Fibroblast of villous mesenchyme (primary cell): ENCODE data around the gene XYLT1. TPM values are rescaled to one million over a fixed set of nuclear protein-coding genes. Genes with fewer than 3 reads are reported as not detected.

ENCODE experiments used
- DNase-seq: peaks from one replicate; pipeline ENCODE4 v3.0.0-alpha.2; 2010; ENCODE audit warnings: low read depth
- H3K4me3 ChIP-seq: 2 replicates; pipeline ENCODE4 v1.5.1; 2011; ENCODE audit warnings: low read depth, mild to moderate bottlenecking, low read length
- total RNA-seq: library from RNA; depleted of rRNA; stranded (reverse); fragments of >200 nt; gene quantifications from 2 replicates; pipeline ENCODE4 v1.2.3, GENCODE V29; 2012
- TF ChIP-seq, protein P1 (sequence below): IDR thresholded peaks from 2 replicates; pipeline ENCODE4 v1.5.1; 2012; ENCODE audit warnings: low read depth, mild to moderate bottlenecking, low read length; ENCODE audit not compliant: insufficient read depth

XYLT1 gene
- total RNA-seq, 1 donor: 2.6 TPM

DNA sequence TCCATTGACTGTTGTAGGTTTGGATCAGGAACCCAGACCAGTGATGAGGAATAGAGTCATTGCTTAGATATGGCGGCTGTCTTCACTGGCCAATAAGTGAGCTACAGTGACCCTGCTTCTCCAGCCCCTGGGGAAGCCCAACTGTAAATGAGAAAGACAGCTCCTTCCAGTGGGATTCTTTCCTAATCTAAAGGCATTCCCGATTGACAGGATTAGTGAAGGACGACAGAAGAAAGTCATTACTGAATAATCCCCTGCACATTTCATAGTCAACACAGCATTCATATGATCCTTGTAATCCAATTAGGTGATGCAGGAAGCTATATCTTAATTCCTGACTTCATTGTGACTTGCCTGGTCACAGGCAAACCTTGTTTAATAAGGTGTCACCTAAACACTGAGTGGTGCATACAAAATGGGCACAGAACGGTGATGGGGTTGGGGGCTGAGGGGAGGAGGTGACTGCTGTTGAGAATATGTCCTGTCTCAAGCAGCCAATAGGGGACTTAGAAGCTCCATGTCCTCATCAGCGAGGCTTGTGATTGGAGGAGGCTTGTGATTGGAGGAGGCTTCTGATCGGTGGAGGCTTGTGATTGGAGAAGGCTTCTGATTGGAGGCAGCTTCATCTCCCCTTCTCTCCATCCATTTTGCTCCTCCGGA, 242.6 kb downstream of the XYLT1 start:
- no peak for DNase-seq
- H3K4me3 ChIP-seq: no peak overlapping the region
- TF ChIP-seq, protein P1, sequence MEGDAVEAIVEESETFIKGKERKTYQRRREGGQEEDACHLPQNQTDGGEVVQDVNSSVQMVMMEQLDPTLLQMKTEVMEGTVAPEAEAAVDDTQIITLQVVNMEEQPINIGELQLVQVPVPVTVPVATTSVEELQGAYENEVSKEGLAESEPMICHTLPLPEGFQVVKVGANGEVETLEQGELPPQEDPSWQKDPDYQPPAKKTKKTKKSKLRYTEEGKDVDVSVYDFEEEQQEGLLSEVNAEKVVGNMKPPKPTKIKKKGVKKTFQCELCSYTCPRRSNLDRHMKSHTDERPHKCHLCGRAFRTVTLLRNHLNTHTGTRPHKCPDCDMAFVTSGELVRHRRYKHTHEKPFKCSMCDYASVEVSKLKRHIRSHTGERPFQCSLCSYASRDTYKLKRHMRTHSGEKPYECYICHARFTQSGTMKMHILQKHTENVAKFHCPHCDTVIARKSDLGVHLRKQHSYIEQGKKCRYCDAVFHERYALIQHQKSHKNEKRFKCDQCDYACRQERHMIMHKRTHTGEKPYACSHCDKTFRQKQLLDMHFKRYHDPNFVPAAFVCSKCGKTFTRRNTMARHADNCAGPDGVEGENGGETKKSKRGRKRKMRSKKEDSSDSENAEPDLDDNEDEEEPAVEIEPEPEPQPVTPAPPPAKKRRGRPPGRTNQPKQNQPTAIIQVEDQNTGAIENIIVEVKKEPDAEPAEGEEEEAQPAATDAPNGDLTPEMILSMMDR: no peak

DNA sequence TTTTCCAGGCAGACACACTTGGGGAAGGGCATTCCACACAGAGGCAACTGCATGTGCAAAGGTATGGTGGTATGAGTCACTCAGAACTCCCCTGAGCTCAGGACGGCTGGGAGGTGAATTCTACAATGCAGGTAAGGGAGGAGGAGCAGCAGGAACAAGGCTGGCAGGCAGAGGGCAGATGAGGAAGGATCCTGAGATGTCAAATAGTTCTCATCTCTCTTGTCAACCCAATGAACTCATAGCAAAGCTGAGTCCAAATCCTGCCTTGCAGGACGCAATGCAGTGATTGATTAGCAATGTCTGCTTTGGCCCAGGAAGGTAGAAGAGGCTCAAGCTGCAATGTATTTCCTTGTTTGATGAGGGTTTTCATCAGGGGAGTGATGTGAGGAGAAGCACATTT, 243.5 kb downstream of the XYLT1 start:
- no peak overlapping the region for H3K4me3 ChIP-seq
- TF ChIP-seq, protein P1: no peak
- no peak for DNase-seq

DNA sequence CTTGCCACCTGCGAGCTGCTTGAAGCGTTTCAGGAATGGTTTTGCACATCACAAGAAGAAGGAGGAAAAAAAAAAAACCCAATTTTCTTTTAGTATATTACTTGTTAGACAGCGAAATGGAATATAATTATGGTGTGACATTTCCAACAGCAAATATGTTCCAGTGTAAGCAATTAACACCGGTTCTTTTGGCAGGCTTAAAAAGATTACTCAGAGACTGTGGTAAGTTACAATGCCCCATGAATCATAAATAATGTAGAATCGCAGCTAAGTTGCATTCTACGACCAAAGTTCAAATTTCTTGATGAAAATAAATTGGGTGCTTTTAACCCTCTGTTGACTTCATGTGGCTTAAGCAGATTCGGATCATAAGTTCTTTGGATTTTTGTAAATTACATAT, 245.2 kb downstream of the XYLT1 start:
- TF ChIP-seq, protein P1: no peak
- H3K4me3 ChIP-seq: no peak overlapping the region
- DNase-seq: no peak

DNA sequence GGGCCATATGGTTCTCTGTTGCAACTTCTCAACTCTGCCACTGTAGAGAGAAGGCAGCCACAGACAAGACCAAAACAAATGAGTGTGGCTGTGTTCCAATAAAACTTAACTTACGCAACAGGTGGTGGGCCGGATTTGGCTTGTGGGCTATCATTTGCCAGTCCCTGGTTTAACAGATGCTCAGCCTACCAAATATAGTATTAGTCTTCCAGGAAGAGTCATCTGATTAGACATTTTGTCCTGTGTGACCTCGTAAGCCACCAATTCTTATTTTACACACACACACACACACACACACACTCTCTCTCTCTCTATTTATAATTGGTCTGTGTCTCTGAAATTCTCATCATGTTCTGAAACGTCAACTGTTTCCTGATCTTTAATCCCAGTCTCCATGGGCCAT, 245.9 kb downstream of the XYLT1 start:
- no peak overlapping the region for H3K4me3 ChIP-seq
- TF ChIP-seq, protein P1: no peak
- DNase-seq: peak; percentile 88

DNA sequence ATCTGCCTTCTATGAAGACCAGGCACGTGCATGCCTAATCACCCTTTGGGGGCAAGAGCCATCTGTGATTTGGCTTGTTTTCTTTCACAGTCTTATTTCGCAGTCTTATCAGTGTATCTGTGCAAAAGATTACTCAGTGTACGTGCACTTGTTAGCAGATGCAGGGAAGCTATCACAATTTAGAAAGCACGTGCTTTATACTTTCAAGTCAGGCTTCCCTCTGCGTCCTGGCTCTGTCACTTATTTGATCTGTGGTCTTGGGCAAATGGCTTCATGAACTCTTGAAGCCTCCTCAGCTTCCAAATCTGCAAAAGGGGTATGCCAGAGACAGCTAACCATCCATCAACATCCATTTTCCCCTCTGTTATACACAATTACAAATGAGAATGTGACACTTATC, 246.4 kb downstream of the XYLT1 start:
- DNase-seq: peak; percentile 1
- H3K4me3 ChIP-seq: no peak overlapping the region
- TF ChIP-seq, protein P1: no peak

DNA sequence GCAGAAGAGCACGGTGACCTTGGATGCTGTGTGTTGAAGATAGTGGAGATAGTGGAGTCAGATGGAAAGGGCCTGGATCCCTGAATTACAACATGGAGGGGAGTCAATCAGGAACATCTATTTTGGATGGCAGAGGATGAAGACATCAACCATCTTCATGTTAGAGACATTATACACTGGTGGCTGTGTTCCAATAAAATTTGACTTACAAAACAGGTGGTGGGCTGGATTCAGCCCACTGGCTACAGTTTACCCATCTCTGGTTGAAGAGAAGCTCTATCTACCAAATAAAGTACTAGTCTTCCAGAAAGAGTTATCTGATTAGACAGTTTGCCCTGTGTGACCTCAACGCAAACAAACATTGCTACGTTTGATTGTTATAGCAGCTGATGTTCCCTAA, 247.2 kb downstream of the XYLT1 start:
- TF ChIP-seq, protein P1: no peak
- DNase-seq: no peak
- H3K4me3 ChIP-seq: no peak overlapping the region

DNA sequence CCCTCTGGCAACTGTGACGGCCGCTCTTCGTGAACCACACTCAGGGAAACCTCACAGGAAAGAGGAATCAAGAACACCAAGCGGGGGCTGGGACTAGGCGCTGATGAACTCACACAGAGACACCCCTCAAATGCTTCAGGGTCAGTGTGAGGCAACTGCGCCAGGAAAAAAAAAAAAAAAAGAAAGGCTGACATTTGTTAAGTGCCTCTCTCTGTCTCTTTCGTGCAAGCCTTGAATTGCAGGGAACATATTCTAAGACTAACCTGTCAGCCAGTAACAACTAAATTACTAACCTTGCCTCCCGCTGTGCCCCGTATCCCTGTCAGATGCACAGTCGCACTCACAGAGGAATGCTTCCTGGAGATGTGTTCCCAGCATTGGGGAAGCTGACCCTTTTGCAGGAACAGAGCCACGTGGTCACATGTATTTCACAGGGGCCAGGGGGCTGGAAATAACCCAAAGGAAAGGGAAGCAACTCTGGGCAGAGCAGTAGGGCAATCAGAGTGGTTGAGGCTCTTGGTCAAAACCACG, 247.8 kb downstream of the XYLT1 start:
- DNase-seq: no peak
- TF ChIP-seq, protein P1: no peak

More for the DNA sequence above, 247.8 kb downstream of the XYLT1 start:
- H3K4me3 ChIP-seq: no peak overlapping the region
